Endothelial cell of umbilical vein (primary cell): ENCODE measurements around the gene ARHGEF12. TPM values are rescaled to one million over a fixed set of nuclear protein-coding genes. Genes with fewer than 3 reads are reported as not detected.

ENCODE experiments used
- BruUV-seq: library from RNA; stranded (reverse); fragments of 400-500 nt; replicated peaks from 2 replicates; lab custom pipeline; 2021; lab: Mats Ljungman, UMichigan
- CTCF ChIA-PET: fragments of 300-600, 350-600 bp; sonication (Branson Sonifier 250); formaldehyde crosslinking; loops from one replicate; lab custom pipeline; 2021; ENCODE audit warnings: antibody characterized with exemption, inconsistent platforms; lab: Charles Lee
- POLR2A ChIA-PET: fragments of 300-600, 350-600 bp; sonication (Branson Sonifier 250); formaldehyde crosslinking; loops from one replicate; lab custom pipeline; 2021; ENCODE audit warnings: antibody characterized with exemption, inconsistent platforms; lab: Charles Lee
- DNase-seq: peaks from one replicate; pipeline ENCODE4 v3.0.0-alpha.2; 2011; ENCODE audit warnings: low read depth, low spot score
- FAIRE-seq: peaks from 2 replicates; lab custom pipeline; 2011; peaks lifted over from hg19 to GRCh38; lab: Jason Lieb, UNC
- H2AFZ ChIP-seq: 2 replicates; pipeline ENCODE4 v1.6.0; 2012; ENCODE audit warnings: low read depth, low read length, control low read depth, inconsistent platforms
- H3K27ac ChIP-seq: 2 replicates; pipeline ENCODE4 v1.5.1; 2011; ENCODE audit warnings: low read depth, mild to moderate bottlenecking, control low read depth, low read length, moderate library complexity; ENCODE audit not compliant: insufficient read depth
- H3K27me3 ChIP-seq, 2 experiments: 2 replicates each; pipeline versions ENCODE4 v1.6.0 to v1.6.1; 2011; ENCODE audit warnings: low read length in 2 of 2, mixed read lengths in 1 of 2; ENCODE audit not compliant: control insufficient read depth in 2 of 2, insufficient read depth in 2 of 2
- H3K36me3 ChIP-seq, 2 experiments: 2 replicates in 1 of 2; 3 replicates in 1 of 2; pipeline ENCODE4 v1.5.1; 2011; ENCODE audit warnings: low read length in 2 of 2, mild to moderate bottlenecking in 1 of 2, moderate library complexity in 1 of 2; ENCODE audit not compliant: control insufficient read depth in 2 of 2, insufficient read depth in 2 of 2; ENCODE audit errors: extremely low read depth in 1 of 2
- H3K4me1 ChIP-seq: 3 replicates; pipeline ENCODE4 v1.5.1; 2011; ENCODE audit warnings: mild to moderate bottlenecking, low read length; ENCODE audit not compliant: control insufficient read depth, insufficient read depth; ENCODE audit errors: extremely low read depth
- H3K4me2 ChIP-seq: 2 replicates; pipeline ENCODE4 v1.6.1; 2011; ENCODE audit warnings: low read length, control low read depth, mixed read lengths; ENCODE audit not compliant: insufficient read depth
- H3K4me3 ChIP-seq, 3 experiments: fragments of 200-600 bp in 1 of 3; sonication (generic), shearing (Covaris generic) in 1 of 3; replicated peaks in 1 of 3; 2 replicates each; pipeline ENCODE4 v1.5.1; 2011 to 2016; ENCODE audit warnings: control low read depth in 3 of 3, low read length in 3 of 3, mild to moderate bottlenecking in 2 of 3, inconsistent platforms in 1 of 3, low read depth in 1 of 3, moderate library complexity in 1 of 3; ENCODE audit not compliant: insufficient read depth in 1 of 3
- H3K79me2 ChIP-seq: 2 replicates; pipeline ENCODE4 v1.6.0; 2012; ENCODE audit warnings: low read length, inconsistent platforms; ENCODE audit not compliant: control insufficient read depth, insufficient read depth
- H3K9ac ChIP-seq: replicated peaks from 2 replicates; pipeline ENCODE3; 2011; ENCODE audit warnings: low read length, control low read depth; ENCODE audit not compliant: insufficient read depth; ENCODE audit errors: extremely low read depth
- H3K9me1 ChIP-seq: replicated peaks from 3 replicates; pipeline ENCODE4 v1.6.0; 2011; ENCODE audit warnings: mild to moderate bottlenecking, low read length; ENCODE audit not compliant: control insufficient read depth, insufficient read depth; ENCODE audit errors: extremely low read depth
- H3K9me3 ChIP-seq: replicated peaks from 2 replicates; pipeline ENCODE4 v1.5.1; 2012; ENCODE audit warnings: low read length, inconsistent platforms; ENCODE audit not compliant: control insufficient read depth, insufficient read depth
- H4K20me1 ChIP-seq: replicated peaks from 2 replicates; pipeline ENCODE3; 2011; ENCODE audit warnings: mild to moderate bottlenecking, low read length; ENCODE audit not compliant: control insufficient read depth, insufficient read depth; ENCODE audit errors: extremely low read depth
- CTCF ChIP-seq, 2 donors: IDR thresholded peaks; 1 replicate in 1 of 2; 2 replicates in 1 of 2; pipeline ENCODE4 v1.5.1; 2011; ENCODE audit warnings: low read length in 2 of 2, mild to moderate bottlenecking in 2 of 2, moderate library complexity in 2 of 2, control low read depth in 1 of 2, inconsistent platforms in 1 of 2, low read depth in 1 of 2; ENCODE audit not compliant: insufficient read depth in 1 of 2; ENCODE audit errors: extremely low read depth in 1 of 2
- EZH2 ChIP-seq: IDR thresholded peaks from 2 replicates; pipeline ENCODE4 v1.6.1; 2012; ENCODE audit warnings: borderline replicate concordance, low read depth, mild to moderate bottlenecking, moderate library complexity, low read length, inconsistent platforms; ENCODE audit not compliant: severe bottlenecking
- FOS ChIP-seq: IDR thresholded peaks from 2 replicates; pipeline ENCODE4 v1.6.1; 2011; ENCODE audit warnings: mild to moderate bottlenecking, low read length, moderate library complexity, borderline replicate concordance; ENCODE audit not compliant: insufficient read depth
- GATA2 ChIP-seq: IDR thresholded peaks from 2 replicates; pipeline ENCODE4 v1.7.0; 2011; ENCODE audit warnings: low read depth, mild to moderate bottlenecking, moderate library complexity, mixed read lengths, low read length; ENCODE audit not compliant: insufficient read length, insufficient read depth
- JUN ChIP-seq: IDR thresholded peaks from 2 replicates; pipeline ENCODE4 v1.6.1; 2011; ENCODE audit warnings: borderline replicate concordance, low read depth; ENCODE audit not compliant: insufficient read length, insufficient read depth
- MAX ChIP-seq: IDR thresholded peaks from 2 replicates; pipeline ENCODE4 v1.6.1; 2011; ENCODE audit not compliant: insufficient read depth, insufficient read length
- MYC ChIP-seq: IDR thresholded peaks from one replicate; pipeline ENCODE4 v1.6.1; 2011; ENCODE audit warnings: mild to moderate bottlenecking, low read depth, low read length
- POLR2A ChIP-seq: IDR thresholded peaks from 2 replicates; pipeline ENCODE4 v1.6.1; 2012; ENCODE audit warnings: low read depth, mild to moderate bottlenecking, control low read depth, low read length
- POLR2AphosphoS5 ChIP-seq: IDR thresholded peaks from 2 replicates; pipeline ENCODE4 v1.6.1; 2012; ENCODE audit warnings: low read depth, mild to moderate bottlenecking, control low read depth, low read length, moderate library complexity; ENCODE audit not compliant: insufficient read depth
- dilution Hi-C: fragments of 300-500 bp; cut with MboI; formaldehyde crosslinking; loops from one replicate; pipeline ENCODE4 v1.15.0; 2019; ENCODE audit warnings: low sequenced_read_pairs; ENCODE audit not compliant: extremely low pct_ligation_motif_present
- intact Hi-C: fragments of 100-400 bp; cut with micrococcal nuclease; formaldehyde crosslinking; loops from one replicate; pipeline ENCODE4 v1.10.0; 2022
- polyA plus RNA-seq, 4 experiments: library from polyadenylated mRNA; depleted of rRNA in 3 of 4; stranded (reverse) in 3 of 4; unstranded in 1 of 4; fragments of >200 nt; gene quantifications; 2 replicates each; pipeline versions ENCODE4 v1.2.1 to v1.2.3, GENCODE V29; 2011 to 2012; ENCODE audit warnings: missing spikeins in 1 of 4
- total RNA-seq: library from RNA; stranded (reverse); gene quantifications from 2 replicates; pipeline ENCODE4 v1.2.3, GENCODE V29; 2021

ARHGEF12 gene
- total and polyA plus RNA-seq, 2 donors (not counting 3 experiments of a cell fraction or from before 2014, with no cell fraction given) = 20.9 to 125 TPM

- no peaks in the 10 kb centered on the region for H3K79me2 ChIP-seq
- POLR2A ChIA-PET = no interaction called here
- H3K9ac ChIP-seq = no peak overlapping the region
- CTCF ChIA-PET = interaction anchor here (2.7 to 11.4 kb wide), 3 partner anchors 9 to 126 kb away, joined by 35 to 327 read pairs (median 52); partner anchors contain the start of gene POU2F3
- TF ChIP-seq FOS (no peak), POLR2AphosphoS5 (no peak), EZH2 (no peak), MYC (no peak), GATA2 (no peak), POLR2A (no peak), JUN (no peak), MAX (no peak), CTCF (IDR thresholded peaks at IDR 0.05; ENCODE audit: extremely low read depth in 1 of 2, insufficient read depth in 1 of 2, low read depth in 1 of 2, low read length in 2 of 2) (no peak)
- no TSS peak for BruUV-seq
- H3K4me1 ChIP-seq = peaks cover 6% of the 10 kb centered on the region
- intact Hi-C loops (no loop called here), dilution Hi-C loops (no loop called here)
- FAIRE-seq (no peak), DNase-seq (no peak)
- no peaks in the 10 kb centered on the region for H4K20me1 ChIP-seq
- H3K4me3 ChIP-seq = no peak overlapping the region
- no peaks in the 10 kb centered on the region for H3K9me1 ChIP-seq
- H3K27ac ChIP-seq = no peak overlapping the region
- H3K4me2 ChIP-seq = no peak overlapping the region
- no peak overlapping the region for H2AFZ ChIP-seq
- H3K27me3 ChIP-seq = peaks cover 0 to 5% of the 10 kb centered on the region in 2 experiments
- no peaks in the 10 kb centered on the region for H3K9me3 ChIP-seq
- H3K36me3 ChIP-seq = no peaks in the 10 kb centered on the region
These were observed 30.9 kb upstream of the ARHGEF12 start for GRCh38 chr11:120305286-120305685.
